ENCODE measurements around the gene LYZL1. TPM values are rescaled to one million over a fixed set of nuclear protein-coding genes. Genes with fewer than 3 reads are reported as not detected.

The LYZL1 gene
- total and polyA plus RNA-seq, 9 of the 15 experiments (the other 6 are each of a cell fraction or from before 2014, with no cell fraction given), result not detected

GRCh38 chr10:29252811-29253689 lies 35.8 kb upstream of the LYZL1 start:
- in situ Hi-C loops (cut with MboI) (no loop called here), intact Hi-C loops (cut with micrococcal nuclease) (no loop called here)
- no peaks in the 10 kb centered on the region for H3K79me2 ChIP-seq (ENCODE audit: control insufficient read depth, insufficient read depth, low read length)
- CTCF ChIA-PET (ENCODE audit: low intra/inter-chr PET ratio), result no interaction called here
- H3K4me1 ChIP-seq (replicated peaks in 1 of 2; ENCODE audit: control insufficient read depth in 2 of 2, insufficient read depth in 2 of 2, low read length in 2 of 2), result peaks cover 10 to 39% of the 10 kb centered on the region in 2 experiments
- no peaks in the 10 kb centered on the region for H4K20me1 ChIP-seq (replicated peaks; ENCODE audit: control insufficient read depth, insufficient read depth, low read length)
- no peak for ATAC-seq
- no peak overlapping the region for H2AFZ ChIP-seq (ENCODE audit: low read depth, low read length)
- WGBS (ENCODE audit: insufficient coverage, low coverage, missing lambda C conversion rate), result 4% methylated on average over 18 of the region's 18 CpGs
- BruUV-seq (replicated peaks), result no TSS peak
- H3K36me3 ChIP-seq (ENCODE audit: control insufficient read depth, insufficient read depth, low read length), result no peaks in the 10 kb centered on the region
- no peaks in the 10 kb centered on the region for H3K9me1 ChIP-seq (ENCODE audit: control insufficient read depth, insufficient read depth, low read length)
- DNase-seq (ENCODE audit: extremely low read depth in 1 of 4, low spot score in 3 of 4), result no peak
- POLR2A ChIA-PET, result no interaction called here
- no peak for FAIRE-seq
- H3K27me3 ChIP-seq (ENCODE audit: control insufficient read depth in 2 of 2, insufficient read depth in 2 of 2, low read length in 2 of 2), result peaks cover 0 to 18% of the 10 kb centered on the region in 2 experiments; a peak in 2 of 5 replicates
- no peak overlapping the region for H3K27ac ChIP-seq (ENCODE audit: extremely low read depth, low read depth, low read length)
- no peak overlapping the region for H3K9ac ChIP-seq (ENCODE audit: insufficient read depth in 1 of 2, low read depth in 2 of 2, low read length in 2 of 2)
- TF ChIP-seq RAD21 (CRISPR knock-in tag; conservative IDR thresholded peaks at IDR 0.05 in 1 of 2, IDR thresholded peaks at IDR 0.05 in 1 of 2) (no peak), MAFK (IDR thresholded peaks at IDR 0.05; ENCODE audit: low read length) (no peak), ZNF436 (CRISPR knock-in tag; IDR thresholded peaks at IDR 0.05) (no peak), POLR3A (IDR thresholded peaks at IDR 0.05; ENCODE audit: borderline replicate concordance, extremely low read depth, insufficient read depth, insufficient read length) (no peak), HMG20A (CRISPR knock-in tag; conservative IDR thresholded peaks at IDR 0.05) (no peak), PBX2 (CRISPR knock-in tag; IDR thresholded peaks at IDR 0.05; ENCODE audit: low read depth) (no peak), PBX2 (tag; conservative IDR thresholded peaks at IDR 0.05; ENCODE audit: low read depth) (no peak), ZNF766 (CRISPR knock-in tag; conservative IDR thresholded peaks at IDR 0.05) (no peak), SIN3A (IDR thresholded peaks at IDR 0.05; ENCODE audit: borderline replicate concordance in 2 of 2, control insufficient read depth in 1 of 2, low read depth in 2 of 2, low read length in 2 of 2) (no peak), PRMT5 (CRISPR knock-in tag; IDR thresholded peaks at IDR 0.05) (no peak), LCOR (CRISPR knock-in tag; IDR thresholded peaks at IDR 0.05) (no peak), ZBTB5 (IDR thresholded peaks at IDR 0.05) (no peak), ETV5 (CRISPR knock-in tag; IDR thresholded peaks at IDR 0.05; ENCODE audit: low read depth) (no peak), RHOXF2B (CRISPR knock-in tag; conservative IDR thresholded peaks at IDR 0.05) (no peak), ARID1B (IDR thresholded peaks at IDR 0.05) (no peak)
- H3K9me3 ChIP-seq (replicated peaks; ENCODE audit: control insufficient read depth, insufficient read depth, low read depth, low read length), result no peaks in the 10 kb centered on the region
- no peak overlapping the region for H3K4me3 ChIP-seq
- H3K4me2 ChIP-seq (ENCODE audit: insufficient read depth, low read length), result no peak overlapping the region
